ENCODE measurements around the gene NPHP1. TPM values are rescaled to one million over a fixed set of nuclear protein-coding genes. Genes with fewer than 3 reads are reported as not detected.
"Not testable (repeated sequence)": the region's sequence is repeated elsewhere in the genome, so short reads cannot be mapped to it uniquely, and the experiment has no call there.

The NPHP1 gene
- polyA plus RNA-seq, 1 experiment, result 2.9 TPM

DNA sequence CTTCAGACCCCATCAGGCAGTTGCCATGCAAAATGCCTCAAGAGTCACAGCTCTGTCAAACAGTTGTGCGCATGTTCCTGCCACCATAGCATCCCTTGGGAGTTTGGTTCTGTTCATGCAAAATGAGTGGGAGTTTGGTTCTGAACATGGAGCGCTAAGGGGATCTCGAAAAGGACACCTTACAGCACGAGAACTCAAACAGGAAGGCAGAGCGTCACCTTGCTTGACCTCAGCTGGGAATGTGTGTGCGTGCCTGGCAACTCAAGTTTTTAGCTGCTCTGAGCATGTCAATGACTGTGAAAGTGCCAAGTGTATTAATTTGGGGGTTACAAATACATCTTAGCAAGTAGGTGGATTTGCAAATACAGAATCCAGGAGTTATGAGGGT lies 105.8 kb downstream of the NPHP1 start:
- DNase-seq (ENCODE audit: low read depth), result no peak
- Histone ChIP-seq H3K27me3 (ENCODE audit: control insufficient read depth, insufficient read depth, low read length) (no peaks in the 10 kb centered on the region), H3K36me3 (ENCODE audit: control insufficient read depth, insufficient read depth, low read length) (no peaks in the 10 kb centered on the region), H3K4me3 (ENCODE audit: low read depth, low read length) (no peak overlapping the region)
- no peak for TF ChIP-seq CTCF (IDR thresholded peaks at IDR 0.05; ENCODE audit: insufficient read depth, low read depth, low read length)
- POLR2A ChIA-PET, result no interaction called here
- CTCF ChIA-PET, result interaction anchor here (1.4 kb wide), 1 partner anchor 17 kb away, joined by 3 read pairs; no protein-coding TSS in a partner anchor

DNA sequence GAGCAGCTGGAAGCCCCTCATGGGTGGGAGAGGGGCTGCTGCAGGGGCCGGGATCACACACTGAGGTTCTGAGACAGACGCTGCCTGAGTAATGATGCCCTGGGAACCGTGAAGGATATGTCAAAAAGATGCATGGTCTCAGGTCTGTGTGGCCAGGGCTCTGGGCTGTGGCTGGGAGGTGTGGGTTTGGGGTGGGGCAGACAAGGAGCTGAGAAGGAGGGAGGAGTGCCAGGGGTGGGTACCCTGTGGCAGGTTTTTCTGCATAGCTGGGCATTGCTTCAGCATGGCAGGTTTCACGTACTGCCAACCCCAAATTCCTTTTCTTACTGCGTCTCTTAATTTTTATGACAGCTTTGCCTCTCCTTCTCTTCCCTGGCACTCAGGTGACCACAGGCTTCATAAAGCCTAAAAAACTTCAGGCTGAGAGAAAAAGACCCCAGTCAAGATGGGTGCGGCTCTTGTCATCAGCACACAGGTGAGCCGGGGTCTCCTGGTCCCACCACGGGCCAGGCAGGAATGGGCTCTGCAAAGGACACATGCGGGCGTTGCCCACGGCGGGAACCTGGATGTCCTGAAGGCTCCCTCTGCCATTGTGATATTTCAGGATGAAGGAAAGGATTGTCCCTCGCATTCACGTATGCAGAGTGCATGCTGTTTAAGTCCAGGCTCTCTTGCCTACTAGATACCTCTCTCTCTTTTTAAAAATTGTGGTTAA lies 107.2 kb downstream of the NPHP1 start:
- H3K27me3 ChIP-seq (ENCODE audit: control insufficient read depth, insufficient read depth, low read length), result no peaks in the 10 kb centered on the region
- H3K4me3 ChIP-seq (ENCODE audit: low read depth, low read length), result no peak overlapping the region
- POLR2A ChIA-PET, result no interaction called here
- H3K36me3 ChIP-seq (ENCODE audit: control insufficient read depth, insufficient read depth, low read length), result no peaks in the 10 kb centered on the region
- CTCF ChIA-PET, result no interaction called here
- TF ChIP-seq CTCF (IDR thresholded peaks at IDR 0.05; ENCODE audit: insufficient read depth, low read depth, low read length), result no peak
- DNase-seq (ENCODE audit: low read depth), result no peak

GRCh38 chr2:110095994-110096633 lies 108.7 kb downstream of the NPHP1 start:
- Histone ChIP-seq H3K4me3 (ENCODE audit: low read depth, low read length) (no peak overlapping the region), H3K27me3 (ENCODE audit: control insufficient read depth, insufficient read depth, low read length) (no peaks in the 10 kb centered on the region), H3K36me3 (ENCODE audit: control insufficient read depth, insufficient read depth, low read length) (no peaks in the 10 kb centered on the region)
- no peak for DNase-seq (ENCODE audit: low read depth)
- ChIA-PET POLR2A (no interaction called here), CTCF (no interaction called here)
- TF ChIP-seq CTCF (IDR thresholded peaks at IDR 0.05; ENCODE audit: insufficient read depth, low read depth, low read length), result no peak

DNA sequence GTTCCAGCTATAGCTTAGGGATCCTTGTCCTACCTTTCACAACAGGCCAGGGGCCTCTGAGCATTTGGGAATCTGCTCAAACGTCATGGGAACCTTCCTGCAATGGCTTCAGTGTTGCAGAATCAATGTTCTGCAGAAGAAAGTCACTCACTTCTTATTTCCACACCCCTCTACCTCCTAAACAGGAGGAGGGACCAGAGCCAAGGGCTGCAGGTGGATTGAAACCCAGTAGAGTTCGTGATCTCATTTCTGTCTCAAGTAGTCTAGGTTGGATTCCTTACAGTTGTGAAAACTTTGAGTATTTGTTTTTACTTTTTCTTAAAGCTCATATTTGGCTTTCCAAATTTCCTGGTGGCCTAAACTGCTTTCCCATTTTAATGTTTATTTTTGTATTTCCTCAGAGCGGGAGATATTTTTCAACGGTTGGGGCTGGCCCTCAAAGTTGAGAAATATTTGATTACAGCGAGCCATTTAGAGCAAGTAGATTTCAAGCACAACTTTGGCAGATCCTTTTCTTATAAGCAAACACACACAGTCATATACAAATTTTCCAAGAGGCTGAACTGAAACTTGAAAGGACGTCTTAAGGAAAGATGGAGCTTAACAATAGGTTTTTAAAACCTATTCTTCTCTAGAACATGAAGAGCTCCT lies 109.8 kb downstream of the NPHP1 start:
- H3K27me3 ChIP-seq (ENCODE audit: control insufficient read depth, insufficient read depth, low read length); CTCF ChIA-PET; H3K36me3 ChIP-seq (ENCODE audit: control insufficient read depth, insufficient read depth, low read length); H3K4me3 ChIP-seq (ENCODE audit: low read depth, low read length); POLR2A ChIA-PET; DNase-seq (ENCODE audit: low read depth): not testable (repeated sequence)

DNA sequence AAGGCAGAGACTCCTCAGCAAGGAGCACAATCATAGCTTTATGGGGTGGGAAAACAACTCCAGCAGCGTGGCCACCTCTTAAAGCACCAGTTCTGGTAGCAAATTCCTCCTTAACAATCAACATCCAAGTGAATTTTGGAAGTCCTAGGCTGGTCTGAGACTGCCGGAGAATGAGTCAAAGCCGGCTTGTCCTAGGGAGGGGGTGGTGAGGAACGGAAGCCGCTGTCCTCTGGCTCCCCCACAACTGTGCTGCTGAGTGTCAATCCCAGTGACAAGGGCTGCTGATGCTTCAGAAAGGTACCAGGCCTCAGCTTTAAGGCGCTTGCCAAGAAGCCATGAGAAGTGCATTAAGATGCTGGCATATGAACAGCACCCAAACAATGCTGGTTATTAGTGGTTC lies 110.9 kb downstream of the NPHP1 start:
- H3K36me3 ChIP-seq (ENCODE audit: control insufficient read depth, insufficient read depth, low read length); H3K27me3 ChIP-seq (ENCODE audit: control insufficient read depth, insufficient read depth, low read length); DNase-seq (ENCODE audit: low read depth); POLR2A ChIA-PET; H3K4me3 ChIP-seq (ENCODE audit: low read depth, low read length); CTCF ChIA-PET: not testable (repeated sequence)

- CTCF ChIA-PET; H3K4me3 ChIP-seq (ENCODE audit: low read depth, low read length); H3K36me3 ChIP-seq (ENCODE audit: control insufficient read depth, insufficient read depth, low read length); H3K27me3 ChIP-seq (ENCODE audit: control insufficient read depth, insufficient read depth, low read length); POLR2A ChIA-PET; DNase-seq (ENCODE audit: low read depth): not testable (repeated sequence)
Measured at GRCh38 chr2:110090164-110090563, 114.6 kb downstream of the NPHP1 start.

- H3K27me3 ChIP-seq (ENCODE audit: control insufficient read depth, insufficient read depth, low read length); H3K4me3 ChIP-seq (ENCODE audit: low read depth, low read length); POLR2A ChIA-PET; H3K36me3 ChIP-seq (ENCODE audit: control insufficient read depth, insufficient read depth, low read length); DNase-seq (ENCODE audit: low read depth); CTCF ChIA-PET: not testable (repeated sequence)
Measured at GRCh38 chr2:110083757-110084156, 121.1 kb downstream of the NPHP1 start.

DNA sequence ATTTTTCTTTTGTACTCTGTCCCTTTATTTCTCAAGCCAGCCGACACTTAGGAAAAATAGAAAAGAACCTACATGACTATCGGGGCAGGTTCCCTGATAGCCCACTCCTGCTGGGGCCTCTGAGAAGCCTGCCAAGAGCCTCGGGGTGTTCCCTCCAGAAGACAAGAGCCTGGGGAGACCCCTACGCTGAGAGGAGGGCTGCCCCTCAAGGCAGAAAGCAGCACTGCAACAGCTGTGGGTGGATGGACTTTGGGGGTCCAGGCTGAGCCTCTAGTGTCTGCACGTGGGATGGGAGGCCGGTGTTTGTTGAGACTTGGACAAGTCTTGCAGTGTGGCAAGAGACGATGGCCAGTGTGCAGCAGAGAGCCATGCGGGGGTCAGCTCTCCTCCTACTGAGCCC lies 121.7 kb downstream of the NPHP1 start:
- POLR2A ChIA-PET; H3K36me3 ChIP-seq (ENCODE audit: control insufficient read depth, insufficient read depth, low read length); H3K4me3 ChIP-seq (ENCODE audit: low read depth, low read length); CTCF ChIA-PET; H3K27me3 ChIP-seq (ENCODE audit: control insufficient read depth, insufficient read depth, low read length); DNase-seq (ENCODE audit: low read depth): not testable (repeated sequence)

DNA sequence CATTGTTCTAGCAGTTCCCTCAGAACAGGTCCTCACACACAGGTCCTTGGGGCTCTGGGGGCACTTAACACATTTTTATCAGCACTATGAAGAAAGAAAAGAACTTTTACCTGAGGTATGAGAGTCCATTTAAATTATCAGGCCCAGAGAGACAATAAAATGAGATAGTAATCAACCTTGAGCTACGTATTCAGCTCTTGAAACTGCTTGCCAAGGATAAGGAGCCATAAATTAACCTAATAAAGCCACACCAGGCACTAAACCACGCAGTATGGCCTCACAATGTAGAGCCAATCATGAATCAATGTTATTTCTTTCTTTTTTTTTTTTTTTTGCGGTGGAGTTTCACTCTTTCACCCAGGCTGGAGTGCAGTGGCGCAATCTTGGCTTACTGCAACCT lies 126.7 kb downstream of the NPHP1 start:
- CTCF ChIA-PET; DNase-seq (ENCODE audit: low read depth); H3K4me3 ChIP-seq (ENCODE audit: low read depth, low read length); POLR2A ChIA-PET; H3K36me3 ChIP-seq (ENCODE audit: control insufficient read depth, insufficient read depth, low read length); H3K27me3 ChIP-seq (ENCODE audit: control insufficient read depth, insufficient read depth, low read length): not testable (repeated sequence)

- H3K36me3 ChIP-seq (ENCODE audit: control insufficient read depth, insufficient read depth, low read length); DNase-seq (ENCODE audit: low read depth); H3K4me3 ChIP-seq (ENCODE audit: low read depth, low read length); H3K27me3 ChIP-seq (ENCODE audit: control insufficient read depth, insufficient read depth, low read length); CTCF ChIA-PET; POLR2A ChIA-PET: not testable (repeated sequence)
Measured at GRCh38 chr2:110075896-110076295, 128.9 kb downstream of the NPHP1 start.
